ENCODE measurements around the gene CD37.

The CD37 gene

GRCh38 chr19:49335784-49336481 lies 727 bp downstream of the CD37 start:
- H3K27me3 ChIP-seq = peaks cover 0 to 15% (median under 1%) of the 10 kb centered on the region in 11 experiments; a peak in 12 of 22 replicates
- peak overlapping the region in 9 of 10 experiments; percentile 1 to 61 (median 48); a peak in 15 of 20 replicates for H3K4me3 ChIP-seq
- H3K4me2 ChIP-seq = peak overlapping the region; percentile 83 to 95 (median 92)
- peaks cover 64 to 92% (median 75%) of the 10 kb centered on the region in 10 experiments for H3K4me1 ChIP-seq
- H4K20me1 ChIP-seq = peaks cover 0 to 32% (median 5%) of the 10 kb centered on the region in 11 experiments; a peak in 11 of 22 replicates
- 0 out of 22 replicates have a peak, but pooled peaks cover 0 to 8% (median 0%) of the 10 kb centered on the region in 11 experiments for H3K9me3 ChIP-seq (replicated peaks in 1 of 11)
- H3K27ac ChIP-seq = peak overlapping the region in 9 of 11 experiments; percentile 35 to 77 (median 63); a peak in 15 of 22 replicates
- TF ChIP-seq Cebpa-rat (IDR thresholded peaks at IDR 0.05) = no peak
- H3K9ac ChIP-seq = peak overlapping the region in 9 of 11 experiments; percentile 30 to 80 (median 62); a peak in 15 of 22 replicates
- peaks cover 0 to 11% (median 0%) of the 10 kb centered on the region in 11 experiments; a peak in 2 of 22 replicates for H3K36me3 ChIP-seq

- peak overlapping the region in 3 of 11 experiments; percentile 2 to 72 (median 36); a peak in 4 of 22 replicates for H3K27ac ChIP-seq
- H3K4me2 ChIP-seq = peak overlapping the region in 10 of 11 experiments; percentile 83 to 95 (median 92); a peak in 17 of 22 replicates
- H3K4me1 ChIP-seq = peaks cover 65 to 87% (median 77%) of the 10 kb centered on the region in 10 experiments
- 0 out of 22 replicates have a peak, but pooled peaks cover 0 to 8% (median 0%) of the 10 kb centered on the region in 11 experiments for H3K9me3 ChIP-seq (replicated peaks in 1 of 11)
- no peak for TF ChIP-seq Cebpa-rat (IDR thresholded peaks at IDR 0.05)
- H3K4me3 ChIP-seq = peak overlapping the region in 3 of 10 experiments; percentile 52 to 61 (median 53); a peak in 5 of 20 replicates
- peaks cover 0 to 38% (median 12%) of the 10 kb centered on the region in 11 experiments; a peak in 11 of 22 replicates for H4K20me1 ChIP-seq
- peak overlapping the region in 2 of 11 experiments; percentile 64 to 80; a peak in 5 of 22 replicates for H3K9ac ChIP-seq
- H3K27me3 ChIP-seq = peaks cover 0 to 23% (median 8%) of the 10 kb centered on the region in 11 experiments; a peak in 17 of 22 replicates
- peaks cover 0 to 11% (median 0%) of the 10 kb centered on the region in 11 experiments; a peak in 2 of 22 replicates for H3K36me3 ChIP-seq
These were observed 1.5 kb downstream of the CD37 start for GRCh38 chr19:49336482-49337266.

- peak overlapping the region in 2 of 11 experiments; percentile 64 to 80; a peak in 3 of 22 replicates for H3K9ac ChIP-seq
- peaks cover 0 to 38% (median 12%) of the 10 kb centered on the region in 11 experiments; a peak in 11 of 22 replicates for H4K20me1 ChIP-seq
- peaks cover 5 to 31% (median 13%) of the 10 kb centered on the region in 11 experiments; a peak in 20 of 22 replicates for H3K27me3 ChIP-seq
- no peak for TF ChIP-seq Cebpa-rat (IDR thresholded peaks at IDR 0.05)
- no peak overlapping the region for H3K27ac ChIP-seq
- H3K4me3 ChIP-seq = peak overlapping the region in 2 of 10 experiments; percentile 52 to 61; a peak in 2 of 20 replicates
- peaks cover 60 to 80% (median 74%) of the 10 kb centered on the region in 10 experiments for H3K4me1 ChIP-seq
- 0 out of 22 replicates have a peak, but pooled peaks cover 0 to 8% (median 0%) of the 10 kb centered on the region in 11 experiments for H3K9me3 ChIP-seq (replicated peaks in 1 of 11)
- H3K4me2 ChIP-seq = peak overlapping the region in 7 of 11 experiments; percentile 12 to 95 (median 91); a peak in 13 of 22 replicates
- H3K36me3 ChIP-seq = peaks cover 0 to 11% (median 0%) of the 10 kb centered on the region in 11 experiments; a peak in 2 of 22 replicates
These were observed 2.2 kb downstream of the CD37 start for GRCh38 chr19:49337267-49338022.

GRCh38 chr19:49338023-49338677 lies 2.9 kb downstream of the CD37 start:
- Histone ChIP-seq H3K36me3 (peaks cover 0 to 11% (median 0%) of the 10 kb centered on the region in 11 experiments; a peak in 2 of 22 replicates), H3K27ac (no peak overlapping the region), H3K4me1 (peaks cover 53 to 73% (median 66%) of the 10 kb centered on the region in 10 experiments), H3K27me3 (peaks cover 10 to 38% (median 19%) of the 10 kb centered on the region in 11 experiments; a peak in 20 of 22 replicates), H4K20me1 (peaks cover 0 to 43% (median 12%) of the 10 kb centered on the region in 11 experiments; a peak in 12 of 22 replicates), H3K4me3 (no peak overlapping the region), H3K4me2 (peak overlapping the region in 2 of 11 experiments; percentile 92 to 95; a peak in 3 of 22 replicates), H3K9me3 (replicated peaks in 1 of 11) (0 out of 22 replicates have a peak, but pooled peaks cover 0 to 8% (median 0%) of the 10 kb centered on the region in 11 experiments), H3K9ac (no peak overlapping the region)
- no peak for TF ChIP-seq Cebpa-rat (IDR thresholded peaks at IDR 0.05)

GRCh38 chr19:49338691-49339300 lies 3.6 kb downstream of the CD37 start:
- H3K4me3 ChIP-seq = no peak overlapping the region
- peaks cover 10 to 44% (median 25%) of the 10 kb centered on the region in 11 experiments; a peak in 20 of 22 replicates for H3K27me3 ChIP-seq
- peaks cover 0 to 40% (median 12%) of the 10 kb centered on the region in 11 experiments; a peak in 12 of 22 replicates for H4K20me1 ChIP-seq
- 0 out of 22 replicates have a peak, but pooled peaks cover 0 to 8% (median 0%) of the 10 kb centered on the region in 11 experiments for H3K9me3 ChIP-seq (replicated peaks in 1 of 11)
- H3K4me1 ChIP-seq = peaks cover 46 to 66% (median 60%) of the 10 kb centered on the region in 10 experiments
- no peak overlapping the region for H3K27ac ChIP-seq
- H3K9ac ChIP-seq = no peak overlapping the region
- H3K4me2 ChIP-seq = peak overlapping the region in 5 of 11 experiments; percentile 81 to 95 (median 92); a peak in 8 of 22 replicates
- no peak for TF ChIP-seq Cebpa-rat (IDR thresholded peaks at IDR 0.05)
- peaks cover 0 to 11% (median 0%) of the 10 kb centered on the region in 11 experiments; a peak in 2 of 22 replicates for H3K36me3 ChIP-seq

- H3K36me3 ChIP-seq = peaks cover 0 to 11% (median 0%) of the 10 kb centered on the region in 11 experiments; a peak in 2 of 22 replicates
- H3K9ac ChIP-seq = peak overlapping the region in 2 of 11 experiments; percentile 28 to 45; a peak in 3 of 22 replicates
These were observed 4.3 kb downstream of the CD37 start for GRCh38 chr19:49339301-49340068.

More at GRCh38 chr19:49339301-49340068, 4.3 kb downstream of the CD37 start:
- H3K9me3 ChIP-seq (replicated peaks in 1 of 11) = 0 out of 22 replicates have a peak, but pooled peaks cover 0 to 8% (median 0%) of the 10 kb centered on the region in 11 experiments
- peaks cover 0 to 33% (median 12%) of the 10 kb centered on the region in 11 experiments; a peak in 12 of 22 replicates for H4K20me1 ChIP-seq
- H3K4me2 ChIP-seq = peak overlapping the region; percentile 42 to 94 (median 89); a peak in 19 of 22 replicates
- peaks cover 10 to 51% (median 31%) of the 10 kb centered on the region in 11 experiments; a peak in 20 of 22 replicates for H3K27me3 ChIP-seq
- H3K4me1 ChIP-seq = peaks cover 40 to 59% (median 53%) of the 10 kb centered on the region in 10 experiments
- H3K4me3 ChIP-seq = peak overlapping the region in 5 of 10 experiments; percentile 23 to 61 (median 40); a peak in 9 of 20 replicates
- no peak overlapping the region; a peak in 1 of 22 replicates for H3K27ac ChIP-seq
- no peak for TF ChIP-seq Cebpa-rat (IDR thresholded peaks at IDR 0.05)

Data from BLaER1 treated with 17β-estradiol and CSF1 and Interleukin-3, amounts not matched to agents 10 nM and 100 nM (cell line).